GM18517 (cell line): Measurements from ENCODE around the gene GLYATL3.

Source experiments
- ATAC-seq: cut with Tn5 transposase; IDR thresholded peaks from one replicate; pipeline ENCODE4 v1.9.1; 2021; ENCODE audit warnings: mild to moderate bottlenecking, moderate library complexity; ENCODE audit not compliant: unreplicated experiment

GLYATL3 gene

GRCh38 chr6:49513153-49513989, 13.6 kb downstream of the GLYATL3 start:
- ATAC-seq = no peak

DNA sequence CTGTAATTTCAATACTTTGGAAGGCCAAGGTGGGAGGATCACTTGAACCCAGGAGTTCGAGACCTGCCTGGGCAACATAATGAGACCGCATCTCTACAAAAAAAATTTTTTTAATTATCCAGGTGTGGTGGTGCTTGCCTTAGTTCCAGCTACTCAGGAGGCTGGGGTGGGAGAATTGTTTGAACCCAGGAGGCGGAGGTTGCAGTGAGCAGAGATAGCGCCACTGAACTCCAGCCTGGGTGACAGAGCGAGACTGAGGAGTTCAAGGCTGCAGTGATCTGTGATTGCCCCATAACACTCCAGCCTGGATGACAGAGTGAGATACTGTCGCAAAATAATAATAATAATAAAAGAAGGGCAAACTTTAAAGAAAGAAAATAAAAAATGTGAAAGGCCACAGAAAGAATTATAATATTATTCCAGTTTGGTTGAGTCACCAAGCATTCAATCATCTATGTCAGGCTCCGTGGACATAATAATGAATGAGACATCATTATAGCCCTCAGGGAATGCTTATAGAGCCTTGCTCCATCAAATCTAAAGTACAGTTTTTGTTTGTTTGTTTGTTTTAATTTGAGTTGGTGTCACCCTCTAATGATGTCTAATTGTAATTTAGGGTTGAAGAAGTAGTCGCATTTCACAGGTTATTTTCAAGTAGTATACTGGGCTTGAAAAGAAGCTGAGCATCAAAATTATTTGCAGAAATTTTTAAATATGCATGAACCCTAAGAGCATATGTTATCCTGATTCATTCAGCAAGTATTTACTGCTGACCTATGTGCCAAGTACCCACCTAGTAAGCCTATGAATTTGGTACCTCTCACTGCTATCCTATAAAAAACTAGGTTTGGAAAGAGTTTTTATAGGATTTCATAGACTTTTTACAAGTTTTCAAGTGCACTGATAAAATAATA, 15.1 kb downstream of the GLYATL3 start:
- no peak for ATAC-seq

GRCh38 chr6:49515485-49516146, 15.9 kb downstream of the GLYATL3 start:
- ATAC-seq = no peak

DNA sequence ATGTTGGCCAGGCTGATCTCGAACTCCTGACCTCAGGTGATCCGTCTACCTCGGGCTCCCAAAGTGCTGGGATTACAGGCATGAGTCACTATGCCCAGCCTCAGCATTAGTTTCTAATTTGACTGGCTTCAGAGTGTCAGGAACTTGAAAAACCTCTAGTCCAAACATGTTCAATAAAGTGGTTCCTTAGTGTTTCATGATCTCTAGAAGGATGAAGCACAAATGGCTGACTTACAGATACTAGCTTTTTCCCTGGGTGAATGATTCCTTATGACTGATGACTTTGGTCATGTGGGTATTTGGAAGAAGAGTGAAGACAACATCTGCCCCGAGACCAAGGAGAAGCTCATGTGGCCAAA, 16.4 kb downstream of the GLYATL3 start:
- no peak for ATAC-seq

DNA sequence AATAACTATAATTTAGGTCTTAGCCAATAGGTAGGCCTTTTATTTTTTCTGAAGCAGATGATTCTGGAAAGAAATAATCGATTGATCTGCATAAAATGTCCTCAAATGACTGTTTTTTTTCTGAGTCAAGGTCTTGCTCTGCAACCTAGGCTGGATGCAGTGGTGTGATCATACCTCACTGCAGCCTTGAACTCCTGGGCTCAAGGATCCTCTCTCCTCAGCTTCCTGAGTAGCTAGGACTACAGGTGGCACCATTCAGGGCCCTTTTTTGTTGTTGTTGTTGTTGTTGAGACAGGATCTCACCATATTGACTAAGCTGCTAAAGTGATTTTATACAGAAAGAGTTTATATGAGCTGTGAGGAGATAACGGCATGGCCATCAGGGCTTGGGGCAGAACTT, 18.2 kb downstream of the GLYATL3 start:
- no peak for ATAC-seq

GRCh38 chr6:49519660-49520059, 19.9 kb downstream of the GLYATL3 start:
- peak; percentile 98 for ATAC-seq

DNA sequence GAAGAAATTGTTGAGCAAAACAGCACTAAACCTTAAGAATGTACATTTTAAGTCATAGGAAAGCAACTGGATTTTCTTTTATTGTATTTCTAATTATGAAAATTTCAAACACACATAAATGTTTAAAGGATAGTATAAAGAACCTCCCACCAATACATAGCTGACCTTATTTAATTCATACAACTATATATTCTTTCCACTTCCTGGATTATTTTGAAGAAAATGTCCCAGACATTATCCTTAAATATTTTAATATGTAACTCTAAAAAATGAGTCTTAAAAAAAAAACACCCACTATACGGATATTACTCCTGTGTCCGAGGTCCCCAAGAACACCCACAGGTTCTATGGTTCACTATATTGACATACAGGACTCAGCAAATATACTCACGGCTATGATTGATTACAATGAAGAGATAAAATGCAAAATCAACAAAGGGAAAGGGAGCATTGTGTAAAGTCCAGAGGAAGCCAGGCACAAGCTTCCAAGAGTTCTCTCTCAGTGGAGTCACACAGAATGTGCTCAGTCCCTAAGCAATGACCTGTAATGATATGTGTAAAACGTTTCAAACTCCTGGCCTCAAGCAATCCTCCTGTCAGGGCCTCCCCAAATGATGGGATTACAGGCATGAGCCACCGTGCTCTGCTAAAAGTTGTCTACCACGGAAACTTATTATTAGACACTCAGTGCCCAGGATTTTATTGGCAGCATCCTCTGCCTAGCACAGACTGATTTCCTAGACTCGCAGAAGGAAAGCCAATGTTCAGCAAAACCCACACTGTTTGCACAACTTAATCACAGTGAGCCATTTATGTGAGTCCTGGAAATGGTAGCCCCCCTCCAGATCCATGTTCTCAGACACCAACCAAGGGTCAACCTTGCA, 23.2 kb downstream of the GLYATL3 start:
- ATAC-seq = no peak

DNA sequence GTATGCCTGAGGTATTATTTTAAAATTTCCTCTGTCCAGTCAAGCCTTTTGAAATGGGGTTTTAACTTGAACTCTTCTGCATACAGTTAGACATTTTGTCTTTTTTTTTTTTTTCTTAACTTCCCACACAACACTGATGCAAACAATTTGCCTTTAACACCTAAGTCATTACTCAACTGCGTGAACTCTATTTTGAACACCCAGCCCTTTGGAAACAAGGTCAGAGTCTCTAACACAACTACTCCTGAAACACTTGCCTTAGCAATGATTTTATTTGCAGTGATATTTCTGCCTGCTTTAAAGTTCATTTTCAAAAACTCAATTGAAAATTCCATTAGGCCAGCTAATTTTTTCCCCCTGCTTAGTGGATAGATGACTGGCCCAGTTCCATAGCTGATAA, 24.2 kb downstream of the GLYATL3 start:
- no peak for ATAC-seq

DNA sequence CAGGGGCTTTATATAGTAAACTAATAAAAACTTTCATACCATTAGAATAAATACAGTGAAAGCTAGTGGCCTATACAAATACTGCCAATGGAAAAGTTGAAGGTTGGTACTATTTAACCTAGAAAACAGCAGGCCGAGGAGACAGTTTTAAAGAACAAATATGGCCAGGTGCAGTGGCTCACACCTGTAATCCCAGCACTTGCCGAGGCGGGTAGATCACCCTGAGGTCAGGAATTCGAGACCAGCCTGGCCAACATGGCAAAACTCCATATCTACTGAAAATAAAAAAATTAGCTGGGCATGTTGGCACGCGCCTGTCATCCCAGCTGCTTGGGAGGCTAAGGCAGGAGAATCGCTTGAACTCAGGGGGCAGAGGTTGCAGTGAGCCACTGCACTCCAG, 24.8 kb downstream of the GLYATL3 start:
- ATAC-seq = no peak

DNA sequence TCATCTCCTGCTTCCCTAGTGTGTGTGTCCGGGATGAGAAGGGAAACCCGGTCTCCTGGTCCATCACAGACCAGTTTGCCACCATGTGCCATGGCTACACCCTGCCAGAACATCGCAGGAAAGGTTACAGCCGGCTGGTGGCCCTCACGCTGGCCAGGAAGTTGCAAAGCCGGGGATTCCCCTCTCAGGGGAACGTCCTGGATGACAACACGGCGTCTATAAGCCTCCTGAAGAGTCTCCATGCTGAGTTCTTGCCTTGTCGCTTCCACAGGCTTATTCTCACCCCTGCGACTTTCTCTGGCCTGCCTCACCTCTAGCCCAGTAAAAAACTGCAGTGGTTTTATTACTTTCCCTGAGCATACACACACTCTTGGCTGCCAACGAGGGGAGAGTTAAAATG, 26.9 kb downstream of the GLYATL3 start:
- ATAC-seq = no peak

- no peak for ATAC-seq
These were observed 27.6 kb downstream of the GLYATL3 start for GRCh38 chr6:49527320-49527719.

DNA sequence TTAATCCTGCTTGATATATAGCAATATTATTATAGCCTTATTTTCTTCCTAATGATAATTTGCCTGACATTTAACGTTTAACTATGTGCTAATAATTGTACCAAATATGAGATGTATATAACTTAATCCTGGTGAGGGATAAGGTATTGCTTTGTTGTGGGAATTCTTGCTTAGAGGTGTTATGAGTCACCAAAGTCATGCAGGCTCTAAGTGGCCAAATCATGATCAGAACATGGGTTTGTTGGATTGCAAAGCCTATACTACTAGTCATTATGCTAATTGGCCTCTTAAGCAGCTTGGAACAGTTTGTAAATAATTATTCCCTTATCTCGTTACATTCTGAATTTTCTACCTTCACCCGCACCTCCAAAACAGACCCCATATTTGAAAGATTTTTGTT, 28.8 kb downstream of the GLYATL3 start:
- no peak for ATAC-seq

DNA sequence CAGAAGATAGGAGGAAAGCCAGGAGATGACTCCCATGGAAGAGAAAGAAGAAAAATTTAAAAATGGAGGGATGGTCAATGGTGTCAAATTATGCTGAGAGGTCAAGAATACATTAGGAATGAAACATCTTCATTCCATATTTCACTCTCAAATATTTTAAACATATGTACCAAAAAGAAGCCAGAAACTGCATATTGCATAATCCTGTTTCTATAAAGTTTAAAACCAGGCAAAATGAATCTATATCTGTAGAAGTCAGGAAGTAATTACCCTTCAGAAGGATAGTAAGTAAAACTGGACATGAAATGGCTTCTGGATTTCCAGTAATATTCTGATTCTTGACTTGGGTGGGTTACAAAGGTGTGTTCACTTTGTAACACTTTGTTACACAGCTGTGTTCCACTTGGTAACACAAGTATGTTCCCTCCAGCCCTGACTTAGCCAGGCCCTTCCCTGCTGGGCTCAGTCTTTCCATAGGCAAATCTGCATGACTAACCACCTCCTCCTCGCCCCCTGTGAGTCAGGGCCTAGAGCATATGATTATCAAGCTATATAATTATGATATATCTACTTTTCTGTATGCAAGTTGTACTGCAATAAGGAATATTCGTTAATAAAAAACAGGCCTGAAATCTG, 30.5 kb downstream of the GLYATL3 start:
- ATAC-seq = no peak

GRCh38 chr6:49531774-49532569, 32.2 kb downstream of the GLYATL3 start:
- peak; percentile 95 for ATAC-seq

DNA sequence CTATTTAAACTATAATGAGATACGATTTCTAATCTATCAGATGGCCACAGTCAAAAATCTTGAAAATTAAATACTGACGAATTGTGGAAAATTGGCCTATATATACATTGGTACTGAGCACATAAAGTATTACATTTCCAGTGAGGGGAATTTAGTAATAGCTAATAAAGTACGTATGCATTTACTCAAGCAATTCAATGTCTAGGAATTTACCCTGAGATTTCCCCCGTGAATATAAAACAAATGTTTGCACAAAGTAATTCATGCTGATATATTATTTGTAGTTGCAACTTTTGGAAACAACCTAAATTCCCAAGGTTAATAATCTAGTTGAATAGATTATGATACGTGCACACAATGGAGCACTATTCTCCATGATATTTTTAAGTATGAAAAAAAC, 36.1 kb downstream of the GLYATL3 start:
- ATAC-seq = no peak

DNA sequence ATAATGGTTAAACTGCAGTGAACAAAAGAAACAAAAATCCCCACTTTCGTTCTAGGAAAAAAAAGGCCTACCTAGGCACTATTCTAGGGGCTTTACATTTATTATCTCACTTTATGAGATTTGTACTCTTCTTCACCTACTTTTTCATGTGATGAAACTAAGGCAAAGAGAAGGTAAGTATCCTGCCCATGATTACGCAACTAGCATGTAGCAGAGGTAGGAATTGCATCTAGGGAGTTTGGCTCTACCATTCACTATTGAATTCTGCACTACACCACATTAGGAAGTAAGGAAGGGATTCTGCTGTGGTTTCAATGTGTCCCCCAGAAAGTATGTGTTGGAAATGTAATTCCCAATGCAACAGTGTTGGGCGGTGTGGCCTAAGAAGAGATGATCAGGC, 39.4 kb downstream of the GLYATL3 start:
- ATAC-seq = no peak

DNA sequence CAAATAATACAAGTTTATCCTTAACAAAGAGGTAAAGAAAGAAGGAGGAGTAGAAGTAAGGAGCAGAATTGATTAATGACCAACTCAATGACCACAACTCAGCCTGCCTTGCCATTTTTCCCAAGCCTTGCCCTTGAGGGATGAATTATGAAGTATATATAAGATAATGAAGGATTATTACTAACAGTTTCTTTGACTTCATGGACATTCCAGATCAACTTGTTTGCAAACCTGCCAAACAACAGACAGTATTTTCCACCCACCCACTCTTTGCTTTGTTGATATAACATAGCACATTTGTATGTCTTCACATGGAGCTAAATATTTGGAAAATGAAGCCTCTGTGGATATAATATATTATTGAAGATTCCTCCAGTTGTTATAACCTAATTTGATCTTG, 40.9 kb downstream of the GLYATL3 start:
- ATAC-seq = no peak

DNA sequence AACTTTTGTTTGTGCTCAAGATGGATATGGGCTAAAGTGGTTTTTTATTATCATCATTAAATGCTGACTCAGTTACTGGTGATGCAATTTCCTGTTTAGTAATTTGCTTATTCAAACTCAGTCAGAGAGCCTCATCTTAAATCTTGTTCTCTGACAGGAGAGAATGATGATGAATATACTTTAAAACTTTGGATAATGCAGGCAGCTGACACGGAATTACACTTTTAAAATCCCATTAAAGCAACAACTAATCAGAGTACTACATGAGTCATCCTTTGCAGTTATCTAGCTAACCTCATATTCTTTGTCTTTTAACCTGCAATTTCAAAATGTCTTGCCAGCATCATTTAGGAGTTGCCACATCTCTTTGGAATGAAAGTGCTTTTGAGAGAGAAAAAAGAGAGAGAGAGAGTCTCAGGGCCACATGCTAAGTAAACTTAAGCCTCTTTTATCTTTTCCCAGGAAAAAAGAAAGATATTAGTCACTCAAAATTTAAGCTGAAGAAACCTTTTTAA, 41.5 kb downstream of the GLYATL3 start:
- no peak for ATAC-seq

DNA sequence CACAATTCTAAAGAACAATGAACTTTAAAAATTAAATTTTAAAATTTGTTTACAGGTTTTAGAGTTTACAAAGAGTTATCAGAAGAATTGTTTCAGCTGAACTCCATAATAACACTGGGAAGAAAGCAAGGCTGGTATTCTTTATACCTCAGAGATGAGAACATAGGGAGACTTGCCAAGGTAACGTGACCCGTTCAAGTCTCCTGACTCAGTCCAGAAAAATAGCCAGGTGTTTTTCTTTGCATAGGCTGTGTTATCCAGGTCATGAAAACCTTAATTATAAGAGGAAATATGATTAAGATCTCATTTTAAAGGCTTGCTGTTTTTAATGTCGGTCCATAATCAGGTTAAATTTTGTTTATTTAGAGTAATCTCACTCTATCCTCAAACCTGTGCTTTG, 42.2 kb downstream of the GLYATL3 start:
- no peak for ATAC-seq
